NCI-H2196 treated with DMSO at 0.1 percent for 48 hours (cell line): Measurements from ENCODE around the gene SET.

Source experiments
- DNase-seq: peaks from one replicate; lab custom pipeline; 2025; ENCODE audit not compliant: unreplicated experiment; lab: John Stamatoyannopoulos, UW

Gene SET

DNA sequence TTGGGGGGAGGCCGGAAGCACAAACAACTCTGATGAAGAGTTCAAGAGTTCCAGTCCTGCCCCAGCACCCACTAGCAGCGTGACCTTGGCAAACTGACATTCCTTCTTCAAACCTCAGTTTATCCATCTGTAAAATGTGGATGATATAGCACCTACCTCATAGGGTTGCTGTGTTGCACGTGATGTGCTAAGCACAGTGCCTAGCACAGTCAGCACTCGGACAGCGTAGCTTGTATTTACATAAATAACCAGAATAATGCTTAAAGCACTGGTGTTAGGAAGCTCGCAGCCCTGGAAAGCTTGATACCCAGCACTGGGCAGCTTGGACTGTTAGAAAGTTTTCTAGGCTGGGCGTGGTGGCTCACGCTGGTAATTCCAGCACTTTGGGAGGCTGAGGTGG, 18.4 kb downstream of the SET start:
- no peak for DNase-seq

DNA sequence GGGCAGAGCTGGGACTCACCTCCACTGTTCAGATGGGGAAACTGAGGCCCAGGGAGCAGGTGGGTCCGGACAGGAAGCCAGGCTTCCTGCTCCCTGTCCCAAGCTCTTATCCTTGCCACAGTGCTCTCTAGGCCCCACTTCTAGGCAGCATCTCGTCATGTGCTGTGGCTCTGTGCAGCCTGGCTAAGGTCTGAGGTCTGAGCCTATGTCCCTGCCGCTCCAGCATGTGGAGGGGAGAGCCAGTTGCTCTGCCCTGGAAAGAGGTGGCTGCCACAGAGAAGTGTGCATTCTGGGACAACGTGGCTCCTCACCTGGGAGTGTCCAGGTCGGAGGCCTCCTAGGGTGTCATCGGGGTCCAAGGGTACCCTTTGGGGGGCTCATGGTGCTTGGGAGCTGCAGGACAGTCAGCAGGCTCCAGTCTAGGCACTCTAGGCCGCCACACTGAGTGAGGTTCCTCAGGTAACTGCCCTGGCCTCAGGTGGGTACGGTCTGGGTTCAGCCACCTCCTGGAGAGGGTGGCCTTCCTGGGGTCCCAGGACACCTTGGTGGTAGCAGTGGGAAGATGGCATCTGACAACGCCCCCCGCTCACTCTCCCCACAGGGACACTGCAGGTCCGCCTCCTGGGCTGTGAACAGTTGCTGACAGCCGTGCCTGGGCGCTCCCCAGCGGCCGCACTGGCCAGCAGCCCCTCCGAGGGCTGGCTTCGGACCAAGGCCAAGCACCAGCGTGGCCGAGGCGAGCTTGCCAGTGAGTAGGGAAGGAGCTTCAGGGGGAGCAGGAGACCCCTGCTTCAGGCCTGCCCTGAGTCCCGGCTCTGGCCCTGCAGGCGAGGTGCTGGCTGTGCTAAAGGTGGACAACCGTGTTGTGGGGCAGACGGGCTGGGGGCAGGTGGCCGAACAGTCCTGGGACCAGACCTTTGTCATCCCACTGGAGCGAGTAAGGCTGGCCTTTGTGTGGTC, 23.7 kb downstream of the SET start:
- no peak for DNase-seq

DNA sequence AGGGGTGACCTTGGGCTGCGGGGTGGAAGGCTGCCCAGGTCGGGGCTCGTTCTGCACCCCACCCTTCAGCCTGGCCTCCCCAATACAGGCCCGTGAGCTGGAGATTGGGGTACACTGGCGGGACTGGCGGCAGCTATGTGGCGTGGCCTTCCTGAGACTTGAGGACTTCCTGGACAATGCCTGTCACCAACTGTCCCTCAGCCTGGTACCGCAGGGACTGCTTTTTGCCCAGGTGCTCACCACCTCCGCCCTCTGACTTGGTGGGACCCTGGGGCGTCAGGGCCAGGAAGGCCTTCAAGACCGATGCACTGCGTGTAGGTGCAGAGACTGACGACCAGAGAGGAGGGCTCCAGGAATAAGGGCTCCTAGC, 24.4 kb downstream of the SET start:
- DNase-seq: no peak

- DNase-seq: no peak
Measured at GRCh38 chr9:128713941-128714573, 25.0 kb downstream of the SET start.

GRCh38 chr9:128714586-128715435, 25.8 kb downstream of the SET start:
- no peak for DNase-seq

DNA sequence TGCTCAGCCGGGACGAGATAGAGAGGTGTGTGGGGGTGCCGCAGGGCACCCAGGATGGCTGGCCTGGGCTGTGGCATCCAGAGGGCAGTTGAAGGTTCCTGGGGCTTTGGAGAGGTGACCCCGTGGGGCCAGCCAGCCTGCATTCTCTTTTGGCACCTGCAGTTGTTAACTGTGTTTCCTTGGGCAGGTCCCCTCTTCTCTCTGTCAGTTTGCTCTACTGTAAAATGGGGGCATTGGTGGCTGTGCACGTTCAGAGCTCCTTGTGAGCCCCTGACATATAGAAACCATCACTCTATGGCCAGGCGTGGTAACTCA, 26.4 kb downstream of the SET start:
- DNase-seq: no peak

GRCh38 chr9:128716581-128717254, 27.7 kb downstream of the SET start:
- no peak for DNase-seq

- no peak for DNase-seq
Measured at GRCh38 chr9:128718047-128718446, 29.0 kb downstream of the SET start.

DNA sequence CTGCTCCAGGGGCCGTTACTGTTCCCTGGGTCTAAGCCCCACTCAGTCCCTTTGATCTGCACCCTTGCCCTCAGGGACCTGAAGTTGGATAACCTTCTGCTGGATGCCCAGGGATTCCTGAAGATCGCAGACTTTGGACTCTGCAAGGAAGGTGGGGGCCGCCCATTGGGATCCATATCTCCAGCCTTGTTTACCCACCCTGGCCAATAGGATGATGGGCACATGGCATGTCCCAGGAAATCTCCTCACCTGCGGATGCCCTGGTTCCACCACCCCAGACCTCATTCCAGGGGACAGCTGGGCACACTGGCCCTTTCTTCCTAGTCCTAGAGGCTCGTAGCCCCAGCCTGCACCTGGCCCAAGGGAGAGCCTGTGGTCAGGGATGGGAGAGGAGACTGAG, 29.5 kb downstream of the SET start:
- no peak for DNase-seq

GRCh38 chr9:128719919-128720605, 31.0 kb downstream of the SET start:
- DNase-seq: no peak

DNA sequence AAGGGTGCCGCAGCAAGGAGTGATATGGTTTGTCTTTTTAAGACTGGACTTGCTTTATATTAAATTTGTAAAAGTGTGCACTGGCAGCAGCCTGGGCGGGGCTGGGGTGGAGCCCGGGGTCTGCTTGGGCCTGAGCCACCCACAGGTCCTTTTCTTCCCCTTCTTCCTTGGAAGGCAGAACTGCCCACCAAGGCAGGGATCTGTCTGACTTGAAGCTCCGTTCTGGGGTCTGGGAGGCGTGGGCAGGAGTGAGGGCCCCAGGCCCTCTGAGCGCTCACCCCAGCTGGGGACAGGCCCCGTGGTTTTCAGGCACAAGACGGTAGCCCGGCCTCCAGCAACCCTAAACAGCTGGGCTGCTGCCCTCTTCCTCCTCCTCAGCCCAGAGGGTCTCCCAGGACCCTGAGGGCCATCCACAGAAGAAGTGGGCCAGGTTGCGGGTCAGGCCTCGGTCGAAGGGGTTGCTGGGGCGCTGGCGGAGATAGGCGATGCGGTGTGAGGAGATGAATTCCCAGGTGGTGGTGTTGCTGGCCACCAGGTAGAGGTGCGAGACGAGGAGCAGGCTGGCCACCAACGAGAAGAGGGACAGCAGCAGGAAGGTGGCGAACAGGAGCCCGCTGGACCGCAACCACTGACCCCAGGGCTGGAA, 31.9 kb downstream of the SET start:
- DNase-seq: no peak

- DNase-seq: no peak
Measured at GRCh38 chr9:128721487-128722010, 32.5 kb downstream of the SET start.

DNA sequence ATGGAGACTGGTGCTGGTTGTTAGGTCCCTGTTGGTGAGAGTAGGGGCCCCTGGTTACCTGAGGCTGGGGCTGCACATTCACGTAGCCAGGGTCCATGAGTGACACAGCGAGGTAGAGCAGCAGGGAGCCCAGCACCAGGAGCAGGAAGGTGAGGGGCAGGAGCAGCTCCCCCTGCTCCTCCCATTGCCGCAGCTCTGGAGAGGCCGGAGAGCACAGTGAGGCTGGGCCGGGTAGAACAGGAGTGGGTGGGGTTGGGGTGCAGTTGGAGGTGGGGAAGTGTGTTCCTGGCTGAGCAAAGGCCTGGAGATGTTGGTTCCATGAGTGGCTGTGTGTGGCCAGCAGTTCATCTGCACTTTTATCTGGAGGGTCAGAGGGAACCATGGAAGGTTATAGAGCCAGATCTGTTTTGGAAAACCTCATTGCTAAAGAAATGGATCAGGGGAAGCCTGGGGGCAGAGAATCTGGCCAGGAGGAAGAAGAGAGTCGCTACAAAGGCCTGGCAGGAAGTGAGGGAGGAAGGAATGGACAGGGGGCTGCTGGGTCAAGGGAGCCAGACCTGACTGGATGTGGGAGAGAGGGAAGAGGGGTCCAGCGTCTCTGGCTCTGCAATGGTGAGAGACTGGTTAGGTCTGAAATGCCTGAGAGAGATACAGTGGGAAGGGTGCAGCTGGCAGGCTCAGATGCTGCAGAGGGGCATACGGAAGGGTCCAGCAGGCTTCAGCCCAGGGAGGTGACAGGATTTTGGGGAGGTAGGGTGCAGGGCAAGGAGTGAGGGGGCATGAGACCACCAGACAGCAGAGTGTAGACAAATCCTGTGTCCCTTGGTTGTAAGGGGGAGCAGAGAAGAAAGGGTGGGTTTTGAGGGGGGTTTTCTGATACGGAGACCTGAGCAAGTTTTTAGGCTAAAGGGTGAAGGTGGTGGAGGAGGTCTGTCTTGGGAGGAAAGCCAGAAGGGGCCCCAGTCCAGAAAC, 33.6 kb downstream of the SET start:
- no peak for DNase-seq

DNA sequence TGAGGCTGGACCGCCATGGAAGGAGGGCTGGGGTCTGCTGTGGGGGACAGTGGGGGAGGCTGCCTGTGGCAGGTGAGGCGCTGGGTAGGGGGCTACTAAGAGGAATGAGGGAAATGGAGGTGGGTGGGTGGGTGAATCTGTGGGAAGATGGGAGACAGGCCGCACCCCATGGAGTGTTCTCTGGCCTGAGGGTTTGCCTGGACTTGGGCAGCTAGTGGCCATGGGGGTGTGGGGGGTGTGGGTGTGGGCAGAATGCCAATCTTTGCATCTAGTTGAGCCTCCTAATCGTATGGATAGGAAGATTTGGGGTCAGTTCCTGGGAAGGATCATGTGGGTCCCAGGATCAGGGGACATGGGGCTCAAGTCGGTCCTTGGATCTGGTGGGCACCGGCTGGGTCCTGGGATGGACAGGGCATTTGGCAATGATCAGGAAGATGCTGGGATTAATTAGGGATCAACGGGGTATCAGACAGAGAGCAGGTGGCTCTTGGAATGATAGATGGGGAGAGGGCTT, 34.4 kb downstream of the SET start:
- DNase-seq: no peak

GRCh38 chr9:128723866-128724743, 35.1 kb downstream of the SET start, which contains the start of gene ZDHHC12:
ZDHHC12 (minus strand) TSS chr9:128724127; CDS start chr9:128724093, 34 bp downstream.
- DNase-seq: peak; percentile 99

GRCh38 chr9:128724744-128725211, 35.8 kb downstream of the SET start:
- DNase-seq: peak; percentile 83

DNA sequence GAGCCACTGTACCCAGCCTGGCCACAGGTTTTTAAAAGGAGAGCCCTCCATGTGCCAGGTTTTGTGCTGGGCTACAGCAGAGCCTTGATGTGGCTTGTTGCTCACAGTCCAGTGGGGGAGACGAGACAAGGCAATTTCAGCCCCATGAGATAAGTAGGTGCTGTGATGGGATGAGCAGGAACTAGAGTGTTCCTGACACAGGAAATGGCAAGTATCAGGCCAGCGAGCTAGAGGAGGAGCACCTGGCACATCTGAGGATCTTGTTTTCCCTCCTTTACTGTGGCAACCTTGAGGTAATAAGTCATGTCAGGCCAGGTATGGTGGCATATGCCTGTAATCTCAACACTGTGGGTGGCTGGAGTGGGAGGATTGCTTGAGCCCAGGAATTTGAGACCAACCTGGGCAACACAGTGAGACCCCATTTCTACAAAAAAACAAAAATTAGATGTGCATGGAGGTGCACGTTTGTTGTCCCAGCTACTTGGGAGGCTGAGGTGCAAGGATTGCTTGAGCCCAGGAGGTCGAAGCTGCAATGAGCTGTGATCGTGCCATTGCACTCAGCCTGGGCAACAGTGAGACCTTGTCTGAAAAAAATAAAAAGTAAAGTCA, 38.7 kb downstream of the SET start:
- DNase-seq: no peak
